SU-DHL-6 (cell line): ENCODE results near the gene AHRR.

ENCODE experiments used
- EZH2phosphoT487 ChIP-seq: fragments of 200-600 bp; sonication (generic), shearing (Covaris generic); conservative IDR thresholded peaks from 2 replicates; pipeline ENCODE4 v1.6.1; 2018; ENCODE audit warnings: mild to moderate bottlenecking, antibody characterized with exemption, low read length, moderate library complexity, mixed read lengths
- TF ChIP-seq, protein P1 (sequence below): fragments of 200-600 bp; sonication (generic); IDR thresholded peaks from one replicate; pipeline ENCODE4 v1.5.1; 2017; ENCODE audit warnings: antibody characterized with exemption, mild to moderate bottlenecking, low read length, moderate library complexity; ENCODE audit not compliant: insufficient read depth, poor library complexity, severe bottlenecking

GRCh38 chr5:405421-405820 is 83.9 kb downstream of the AHRR start:
- TF ChIP-seq, protein P1, sequence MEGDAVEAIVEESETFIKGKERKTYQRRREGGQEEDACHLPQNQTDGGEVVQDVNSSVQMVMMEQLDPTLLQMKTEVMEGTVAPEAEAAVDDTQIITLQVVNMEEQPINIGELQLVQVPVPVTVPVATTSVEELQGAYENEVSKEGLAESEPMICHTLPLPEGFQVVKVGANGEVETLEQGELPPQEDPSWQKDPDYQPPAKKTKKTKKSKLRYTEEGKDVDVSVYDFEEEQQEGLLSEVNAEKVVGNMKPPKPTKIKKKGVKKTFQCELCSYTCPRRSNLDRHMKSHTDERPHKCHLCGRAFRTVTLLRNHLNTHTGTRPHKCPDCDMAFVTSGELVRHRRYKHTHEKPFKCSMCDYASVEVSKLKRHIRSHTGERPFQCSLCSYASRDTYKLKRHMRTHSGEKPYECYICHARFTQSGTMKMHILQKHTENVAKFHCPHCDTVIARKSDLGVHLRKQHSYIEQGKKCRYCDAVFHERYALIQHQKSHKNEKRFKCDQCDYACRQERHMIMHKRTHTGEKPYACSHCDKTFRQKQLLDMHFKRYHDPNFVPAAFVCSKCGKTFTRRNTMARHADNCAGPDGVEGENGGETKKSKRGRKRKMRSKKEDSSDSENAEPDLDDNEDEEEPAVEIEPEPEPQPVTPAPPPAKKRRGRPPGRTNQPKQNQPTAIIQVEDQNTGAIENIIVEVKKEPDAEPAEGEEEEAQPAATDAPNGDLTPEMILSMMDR: no peak
- no peak for TF ChIP-seq EZH2phosphoT487
